ENCODE data around the gene ALPK1. TPM values are rescaled to one million over a fixed set of nuclear protein-coding genes. Genes with fewer than 3 reads are reported as not detected.

Gene ALPK1
- polyA plus RNA-seq, 1 donor from 2014 or later: 0.10 TPM

DNA sequence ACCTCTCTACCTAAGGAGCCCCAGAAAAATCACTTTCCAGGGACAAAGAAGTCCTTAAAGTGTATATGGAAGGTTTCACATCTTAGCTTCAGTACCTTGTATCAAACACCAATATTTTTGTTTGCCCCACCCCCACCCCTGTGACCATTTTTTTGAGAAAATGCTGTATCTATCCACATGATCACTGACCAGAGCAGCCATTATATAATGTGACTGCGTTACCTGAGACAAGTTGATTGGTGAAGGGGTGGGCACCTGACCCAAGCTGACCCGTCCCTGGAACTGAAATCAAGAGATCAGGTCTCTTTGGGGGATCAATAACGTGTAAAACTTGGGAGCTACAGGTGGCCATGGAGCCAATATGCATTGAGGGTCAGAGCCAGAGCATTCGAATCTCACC is 22.2 kb upstream of the ALPK1 start:
- Histone ChIP-seq H3K27ac (ENCODE audit: low read length) (no peak overlapping the region), H2AFZ (ENCODE audit: low read depth, low read length) (no peak overlapping the region), H3K9me2 (ENCODE audit: insufficient read depth, low read length) (no peaks in the 10 kb centered on the region), H3F3A (ENCODE audit: insufficient read depth, low read length, poor library complexity, severe bottlenecking) (no peaks in the 10 kb centered on the region), H3K9me3 (ENCODE audit: low read length) (no peaks in the 10 kb centered on the region), H3K79me2 (replicated peaks; ENCODE audit: insufficient read depth, low read length) (no peaks in the 10 kb centered on the region), H3K27me3 (ENCODE audit: insufficient read depth, low read depth, low read length) (no peaks in the 10 kb centered on the region), H3K4me3 (ENCODE audit: low read length) (no peak overlapping the region), H3K4me2 (ENCODE audit: low read length) (no peak overlapping the region), H3K9ac (ENCODE audit: low read length) (no peak overlapping the region), H4K20me1 (ENCODE audit: insufficient read depth) (no peaks in the 10 kb centered on the region), H3K36me3 (ENCODE audit: insufficient read depth, low read length) (peaks cover 4% of the 10 kb centered on the region)
- no peak for TF ChIP-seq SMC3 (conservative IDR thresholded peaks at IDR 0.05; ENCODE audit: poor library complexity)
- TF ChIP-seq RAD21 (conservative IDR thresholded peaks at IDR 0.05): no peak
- TF ChIP-seq, protein P1, sequence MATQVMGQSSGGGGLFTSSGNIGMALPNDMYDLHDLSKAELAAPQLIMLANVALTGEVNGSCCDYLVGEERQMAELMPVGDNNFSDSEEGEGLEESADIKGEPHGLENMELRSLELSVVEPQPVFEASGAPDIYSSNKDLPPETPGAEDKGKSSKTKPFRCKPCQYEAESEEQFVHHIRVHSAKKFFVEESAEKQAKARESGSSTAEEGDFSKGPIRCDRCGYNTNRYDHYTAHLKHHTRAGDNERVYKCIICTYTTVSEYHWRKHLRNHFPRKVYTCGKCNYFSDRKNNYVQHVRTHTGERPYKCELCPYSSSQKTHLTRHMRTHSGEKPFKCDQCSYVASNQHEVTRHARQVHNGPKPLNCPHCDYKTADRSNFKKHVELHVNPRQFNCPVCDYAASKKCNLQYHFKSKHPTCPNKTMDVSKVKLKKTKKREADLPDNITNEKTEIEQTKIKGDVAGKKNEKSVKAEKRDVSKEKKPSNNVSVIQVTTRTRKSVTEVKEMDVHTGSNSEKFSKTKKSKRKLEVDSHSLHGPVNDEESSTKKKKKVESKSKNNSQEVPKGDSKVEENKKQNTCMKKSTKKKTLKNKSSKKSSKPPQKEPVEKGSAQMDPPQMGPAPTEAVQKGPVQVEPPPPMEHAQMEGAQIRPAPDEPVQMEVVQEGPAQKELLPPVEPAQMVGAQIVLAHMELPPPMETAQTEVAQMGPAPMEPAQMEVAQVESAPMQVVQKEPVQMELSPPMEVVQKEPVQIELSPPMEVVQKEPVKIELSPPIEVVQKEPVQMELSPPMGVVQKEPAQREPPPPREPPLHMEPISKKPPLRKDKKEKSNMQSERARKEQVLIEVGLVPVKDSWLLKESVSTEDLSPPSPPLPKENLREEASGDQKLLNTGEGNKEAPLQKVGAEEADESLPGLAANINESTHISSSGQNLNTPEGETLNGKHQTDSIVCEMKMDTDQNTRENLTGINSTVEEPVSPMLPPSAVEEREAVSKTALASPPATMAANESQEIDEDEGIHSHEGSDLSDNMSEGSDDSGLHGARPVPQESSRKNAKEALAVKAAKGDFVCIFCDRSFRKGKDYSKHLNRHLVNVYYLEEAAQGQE (IDR thresholded peaks at IDR 0.05; ENCODE audit: borderline replicate concordance): no peak
- no peak for TF ChIP-seq MXI1 (conservative IDR thresholded peaks at IDR 0.05; ENCODE audit: poor library complexity, severe bottlenecking)
- TF ChIP-seq TAF1 (IDR thresholded peaks at IDR 0.05; ENCODE audit: low read depth): no peak
- TF ChIP-seq, protein P2, sequence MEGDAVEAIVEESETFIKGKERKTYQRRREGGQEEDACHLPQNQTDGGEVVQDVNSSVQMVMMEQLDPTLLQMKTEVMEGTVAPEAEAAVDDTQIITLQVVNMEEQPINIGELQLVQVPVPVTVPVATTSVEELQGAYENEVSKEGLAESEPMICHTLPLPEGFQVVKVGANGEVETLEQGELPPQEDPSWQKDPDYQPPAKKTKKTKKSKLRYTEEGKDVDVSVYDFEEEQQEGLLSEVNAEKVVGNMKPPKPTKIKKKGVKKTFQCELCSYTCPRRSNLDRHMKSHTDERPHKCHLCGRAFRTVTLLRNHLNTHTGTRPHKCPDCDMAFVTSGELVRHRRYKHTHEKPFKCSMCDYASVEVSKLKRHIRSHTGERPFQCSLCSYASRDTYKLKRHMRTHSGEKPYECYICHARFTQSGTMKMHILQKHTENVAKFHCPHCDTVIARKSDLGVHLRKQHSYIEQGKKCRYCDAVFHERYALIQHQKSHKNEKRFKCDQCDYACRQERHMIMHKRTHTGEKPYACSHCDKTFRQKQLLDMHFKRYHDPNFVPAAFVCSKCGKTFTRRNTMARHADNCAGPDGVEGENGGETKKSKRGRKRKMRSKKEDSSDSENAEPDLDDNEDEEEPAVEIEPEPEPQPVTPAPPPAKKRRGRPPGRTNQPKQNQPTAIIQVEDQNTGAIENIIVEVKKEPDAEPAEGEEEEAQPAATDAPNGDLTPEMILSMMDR (IDR thresholded peaks at IDR 0.05; ENCODE audit: poor library complexity, severe bottlenecking): no peak
- no peak for TF ChIP-seq POLR2AphosphoS5 (IDR thresholded peaks at IDR 0.05)
- no peak for TF ChIP-seq EP300 (conservative IDR thresholded peaks at IDR 0.05; ENCODE audit: poor library complexity, severe bottlenecking)
- no peak for TF ChIP-seq EZH2 (IDR thresholded peaks at IDR 0.05; ENCODE audit: borderline replicate concordance, insufficient read depth, low read length, poor library complexity, severe bottlenecking)

DNA sequence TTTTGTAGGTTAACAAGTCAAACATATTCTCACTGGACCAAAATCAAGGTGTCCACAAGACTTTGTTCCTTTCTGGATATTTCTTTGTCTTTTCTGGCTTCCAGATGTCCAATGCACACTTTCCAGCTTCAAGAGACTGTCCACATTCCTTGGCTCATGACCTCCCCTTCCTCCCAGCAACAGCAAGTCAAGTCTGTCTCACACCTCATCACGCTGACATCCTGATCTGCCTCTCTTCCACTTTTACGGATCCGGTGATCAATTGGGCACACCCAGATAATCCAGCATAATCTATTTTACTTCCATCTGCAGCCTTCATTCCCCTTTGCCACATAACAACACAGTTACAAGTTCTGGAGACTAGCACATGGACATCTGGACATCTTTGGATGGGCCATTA is 21.1 kb upstream of the ALPK1 start:
- H3K4me3 ChIP-seq (ENCODE audit: low read length): no peak overlapping the region

More for the DNA sequence above, 21.1 kb upstream of the ALPK1 start:
- H3K36me3 ChIP-seq (ENCODE audit: insufficient read depth, low read length): no peaks in the 10 kb centered on the region
- no peaks in the 10 kb centered on the region for H3K79me2 ChIP-seq (replicated peaks; ENCODE audit: insufficient read depth, low read length)
- TF ChIP-seq RAD21 (conservative IDR thresholded peaks at IDR 0.05): no peak
- TF ChIP-seq POLR2AphosphoS5 (IDR thresholded peaks at IDR 0.05): no peak
- TF ChIP-seq, protein P1 (IDR thresholded peaks at IDR 0.05; ENCODE audit: borderline replicate concordance): no peak
- no peak for TF ChIP-seq TAF1 (IDR thresholded peaks at IDR 0.05; ENCODE audit: low read depth)
- TF ChIP-seq MXI1 (conservative IDR thresholded peaks at IDR 0.05; ENCODE audit: poor library complexity, severe bottlenecking): no peak
- TF ChIP-seq, protein P2 (IDR thresholded peaks at IDR 0.05; ENCODE audit: poor library complexity, severe bottlenecking): no peak
- no peak for TF ChIP-seq EP300 (conservative IDR thresholded peaks at IDR 0.05; ENCODE audit: poor library complexity, severe bottlenecking)
- no peak for TF ChIP-seq EZH2 (IDR thresholded peaks at IDR 0.05; ENCODE audit: borderline replicate concordance, insufficient read depth, low read length, poor library complexity, severe bottlenecking)
- H3K27ac ChIP-seq (ENCODE audit: low read length): no peak overlapping the region
- H3F3A ChIP-seq (ENCODE audit: insufficient read depth, low read length, poor library complexity, severe bottlenecking): no peaks in the 10 kb centered on the region
- H2AFZ ChIP-seq (ENCODE audit: low read depth, low read length): no peak overlapping the region
- H3K9ac ChIP-seq (ENCODE audit: low read length): no peak overlapping the region
- no peaks in the 10 kb centered on the region for H3K27me3 ChIP-seq (ENCODE audit: insufficient read depth, low read depth, low read length)
- H3K9me3 ChIP-seq (ENCODE audit: low read length): no peaks in the 10 kb centered on the region
- H3K9me2 ChIP-seq (ENCODE audit: insufficient read depth, low read length): no peaks in the 10 kb centered on the region
- H3K4me2 ChIP-seq (ENCODE audit: low read length): no peak overlapping the region
- H4K20me1 ChIP-seq (ENCODE audit: insufficient read depth): no peaks in the 10 kb centered on the region

Data from neural cell (in vitro differentiated cells).